HG02759 (cell line): ENCODE results near the gene MRGPRG.
"Not testable (repeated sequence)": the region's sequence is repeated elsewhere in the genome, so short reads cannot be mapped to it uniquely, and the experiment has no call there.

Experiments
- ATAC-seq: cut with Tn5 transposase; IDR thresholded peaks from one replicate; pipeline ENCODE4 v1.9.1; 2021; ENCODE audit warnings: mild to moderate bottlenecking, moderate library complexity; ENCODE audit not compliant: unreplicated experiment

Gene MRGPRG, protein sequence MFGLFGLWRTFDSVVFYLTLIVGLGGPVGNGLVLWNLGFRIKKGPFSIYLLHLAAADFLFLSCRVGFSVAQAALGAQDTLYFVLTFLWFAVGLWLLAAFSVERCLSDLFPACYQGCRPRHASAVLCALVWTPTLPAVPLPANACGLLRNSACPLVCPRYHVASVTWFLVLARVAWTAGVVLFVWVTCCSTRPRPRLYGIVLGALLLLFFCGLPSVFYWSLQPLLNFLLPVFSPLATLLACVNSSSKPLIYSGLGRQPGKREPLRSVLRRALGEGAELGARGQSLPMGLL

DNA sequence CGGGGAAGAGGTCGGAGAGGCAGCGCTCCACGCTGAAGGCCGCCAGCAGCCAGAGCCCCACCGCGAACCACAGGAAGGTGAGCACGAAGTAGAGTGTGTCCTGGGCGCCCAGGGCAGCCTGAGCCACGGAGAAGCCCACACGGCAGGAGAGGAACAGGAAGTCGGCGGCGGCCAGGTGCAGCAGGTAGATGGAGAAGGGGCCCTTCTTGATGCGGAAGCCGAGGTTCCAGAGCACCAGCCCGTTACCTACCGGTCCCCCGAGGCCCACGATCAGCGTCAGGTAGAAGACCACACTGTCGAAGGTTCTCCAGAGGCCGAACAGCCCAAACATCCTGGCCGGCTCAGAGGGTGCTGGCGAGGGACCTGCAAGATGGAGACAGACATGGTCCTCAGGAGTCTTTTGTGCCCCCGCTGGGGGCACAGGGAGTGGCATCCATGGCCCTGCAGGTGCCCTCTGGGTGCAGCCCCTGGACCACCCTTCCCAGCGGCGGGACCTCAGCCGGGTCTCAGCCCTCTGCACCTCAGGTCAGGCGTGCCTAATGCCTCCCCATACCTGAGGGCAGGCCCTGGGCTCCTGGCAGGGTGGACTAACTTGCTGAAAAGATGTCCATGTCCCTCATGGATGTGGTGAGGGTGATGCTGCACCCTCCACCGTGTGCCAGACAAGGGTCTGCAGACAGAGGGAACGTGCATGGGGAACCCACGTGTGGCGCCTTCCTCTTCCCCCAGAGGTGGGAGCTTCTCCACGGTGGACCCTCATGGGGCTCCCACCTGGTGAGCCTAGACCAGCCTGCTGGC is at the start of gene MRGPRG:
Gene MRGPRG (minus strand): TSS at position 331 of the 798 bp plus-strand sequence. CDS start 0 bp downstream, at position 331.
- ATAC-seq, result no peak

DNA sequence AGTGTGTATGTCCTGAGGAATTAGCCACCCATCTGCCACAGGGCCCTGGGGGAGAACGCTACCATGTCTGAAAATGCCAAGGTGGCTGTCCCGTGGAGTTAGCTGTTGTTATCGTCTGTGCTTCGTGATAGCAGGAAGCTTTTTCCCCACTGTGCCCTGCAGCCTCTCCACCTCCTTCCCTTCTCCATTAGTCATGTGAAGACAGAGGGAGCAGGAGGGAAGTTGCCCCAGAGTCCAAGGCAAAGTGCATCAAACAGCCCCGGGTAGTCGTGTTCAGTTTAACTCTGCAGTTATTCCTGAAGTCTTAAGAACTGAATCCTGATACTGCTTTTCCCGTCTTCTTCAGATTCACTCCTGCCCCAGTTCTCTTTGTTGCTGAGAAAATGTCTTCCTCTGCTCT is 43.9 kb upstream of the MRGPRG start:
- ATAC-seq, result not testable (repeated sequence)

DNA sequence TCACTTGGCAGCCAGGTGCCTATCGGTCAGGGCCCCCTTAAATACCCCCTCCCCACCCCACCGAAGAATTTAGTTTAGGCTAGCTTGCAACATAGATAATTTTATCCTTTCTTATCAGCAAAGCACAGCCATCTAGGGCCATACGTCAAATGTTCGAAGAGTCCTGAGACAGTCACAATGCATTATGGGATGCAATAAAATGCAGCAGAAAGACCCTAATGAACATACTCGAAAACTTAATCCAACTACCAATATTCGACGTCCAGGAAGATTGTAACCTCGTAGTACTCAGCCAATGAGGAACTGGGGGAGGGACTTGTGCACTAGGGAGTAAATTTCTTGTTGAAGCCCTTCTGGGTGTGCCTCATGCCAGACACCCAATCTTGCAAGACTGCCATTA is 43.2 kb upstream of the MRGPRG start:
- ATAC-seq, result not testable (repeated sequence)

DNA sequence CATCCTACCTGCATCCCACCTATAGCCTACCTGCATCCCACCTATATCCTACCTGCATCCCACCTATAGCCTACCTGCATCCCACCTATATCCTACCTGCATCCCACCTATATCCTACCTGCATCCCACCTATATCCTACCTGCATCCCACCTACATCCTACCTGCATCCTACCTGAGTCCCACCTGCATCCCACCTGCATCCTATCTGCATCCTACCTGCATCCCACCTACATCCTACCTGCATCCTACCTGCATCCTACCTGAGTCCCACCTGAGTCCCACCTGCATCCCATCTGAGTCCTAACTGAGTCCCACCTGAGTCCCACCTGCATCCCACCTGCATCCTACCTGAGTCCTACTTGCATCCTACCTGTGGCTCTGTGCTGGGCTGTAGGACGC is 38.9 kb upstream of the MRGPRG start:
- ATAC-seq, result not testable (repeated sequence)

DNA sequence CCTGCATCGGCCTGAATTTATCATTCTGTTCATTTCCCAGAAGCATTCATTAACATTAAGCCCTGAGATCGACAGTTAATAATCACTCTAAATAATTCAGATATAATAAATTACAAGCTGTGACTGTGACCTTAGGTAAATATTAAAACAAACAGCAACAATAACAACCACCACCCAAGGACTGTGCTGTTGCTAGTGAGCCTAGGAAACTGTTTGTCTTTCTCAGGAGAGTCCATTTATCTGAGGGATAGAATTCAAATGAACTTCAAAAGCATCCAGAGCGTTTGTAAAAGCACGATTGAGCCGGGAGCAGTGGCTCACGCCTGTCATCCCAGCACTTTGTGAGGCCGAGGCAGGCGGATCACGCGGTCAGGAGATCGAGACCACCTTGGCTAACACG is 36.6 kb upstream of the MRGPRG start:
- ATAC-seq, result not testable (repeated sequence)

DNA sequence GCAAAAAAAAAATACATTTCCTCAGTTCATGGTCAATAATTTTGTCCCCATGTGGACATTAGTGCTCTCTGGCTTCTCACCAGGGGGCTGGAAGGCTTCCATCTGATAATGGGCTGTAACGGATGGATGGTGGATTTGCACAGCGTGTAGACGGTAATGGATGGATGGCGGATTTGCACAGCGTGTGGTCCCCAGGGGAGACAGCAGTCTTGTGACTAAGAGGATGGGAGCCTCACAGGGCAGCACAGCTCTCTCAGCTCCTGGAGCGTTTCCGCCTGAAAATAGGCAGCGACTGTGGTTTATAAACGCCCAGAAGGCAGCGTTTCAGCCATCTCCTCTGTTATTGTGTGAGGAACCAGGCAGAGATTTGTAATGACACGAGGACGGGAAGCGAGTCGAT is 36.2 kb upstream of the MRGPRG start:
- ATAC-seq, result not testable (repeated sequence)

DNA sequence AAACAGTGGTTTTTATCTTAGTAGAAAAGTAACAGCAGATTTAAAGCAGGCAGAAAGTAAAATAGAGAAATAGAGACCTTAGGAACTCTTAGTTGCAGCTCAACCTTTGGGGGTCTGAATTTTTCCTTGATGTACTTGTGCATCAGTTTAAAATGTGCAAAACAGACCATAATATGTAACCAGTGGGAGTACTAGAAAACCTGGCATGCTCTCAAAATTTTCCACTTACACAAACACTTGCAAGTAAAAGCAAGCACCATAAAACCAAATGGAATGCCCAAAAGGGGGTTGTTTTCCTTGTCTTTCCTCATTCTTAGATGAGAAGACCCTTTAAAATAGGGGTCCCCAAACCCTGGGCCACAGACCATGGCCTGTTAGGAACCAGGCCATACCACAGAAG is 26.5 kb upstream of the MRGPRG start:
- ATAC-seq, result no peak

DNA sequence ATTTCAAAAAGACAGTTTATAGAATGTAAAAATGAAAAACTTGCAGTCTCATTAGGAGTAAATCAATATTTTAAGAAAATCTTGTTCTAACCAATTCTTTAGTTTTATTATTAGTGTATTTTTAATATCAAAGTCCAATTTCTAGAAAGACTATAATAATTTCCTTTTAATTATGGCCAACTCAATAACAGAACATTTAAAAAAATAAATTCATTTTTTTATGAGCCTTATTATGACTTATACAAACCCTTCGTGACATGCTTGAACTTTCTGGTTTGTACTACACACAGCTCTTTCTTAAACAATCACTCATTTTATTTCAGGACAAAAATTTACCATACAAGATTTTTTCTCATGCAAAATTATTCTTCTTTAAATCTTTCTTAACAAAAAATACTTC is 25.3 kb upstream of the MRGPRG start:
- ATAC-seq, result no peak

DNA sequence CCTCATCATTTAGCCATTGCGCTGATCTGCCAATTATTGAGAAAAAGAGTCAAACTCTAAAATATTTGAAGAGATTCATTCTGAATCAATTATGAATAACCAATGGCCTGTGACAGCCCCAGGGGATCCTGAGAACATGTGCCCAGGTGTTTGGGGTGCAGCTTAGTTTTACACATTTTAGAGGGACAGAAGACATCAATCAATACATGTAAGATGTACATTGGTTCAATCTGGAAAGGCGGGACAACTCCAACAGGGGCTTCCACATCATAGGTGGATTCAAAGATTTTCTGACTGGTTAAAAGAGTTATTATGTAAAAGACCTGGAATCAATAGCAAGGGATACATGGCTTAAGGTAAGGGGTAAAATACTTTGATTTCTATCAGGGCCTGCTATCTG is 18.5 kb upstream of the MRGPRG start:
- ATAC-seq, result no peak

DNA sequence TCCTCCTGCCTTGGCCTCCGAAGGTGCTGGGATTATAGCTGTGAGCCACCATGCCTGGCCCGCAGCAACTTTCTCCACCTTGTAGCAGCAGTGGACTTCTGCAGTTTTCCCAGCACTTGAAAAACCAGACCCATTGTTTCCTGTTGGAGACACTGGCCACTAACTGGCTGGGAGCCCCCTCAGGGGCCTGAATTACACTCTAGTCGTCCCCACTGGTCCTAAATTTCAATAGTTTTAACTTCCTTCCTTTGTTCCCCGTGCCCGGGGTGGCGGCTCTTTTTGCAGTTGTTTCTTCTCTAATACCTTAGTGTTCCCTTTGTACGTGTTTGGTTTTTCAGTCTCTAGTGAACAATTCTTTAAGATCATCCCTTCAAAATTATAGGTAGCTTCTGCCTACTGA is 16.2 kb upstream of the MRGPRG start:
- no peak for ATAC-seq

DNA sequence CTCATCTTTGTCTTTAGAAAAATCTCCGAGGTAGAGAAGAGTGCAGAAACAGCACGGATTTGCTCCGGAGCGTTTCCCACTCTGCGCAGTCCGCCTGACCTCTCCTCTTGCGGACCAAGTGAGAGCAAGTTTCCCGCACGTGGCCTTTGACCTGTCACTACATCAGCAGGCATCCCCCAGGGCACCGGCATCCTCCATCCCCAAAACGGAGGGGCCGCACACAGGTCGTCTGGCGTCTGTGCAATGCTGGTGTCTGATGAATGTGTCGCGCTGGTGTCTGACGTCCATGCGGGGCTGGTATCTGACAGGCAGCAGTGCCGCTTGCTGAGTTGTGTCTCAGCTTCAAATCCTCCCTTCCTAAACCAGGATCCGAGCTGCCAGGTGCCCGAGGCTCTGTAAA is 14.3 kb upstream of the MRGPRG start:
- no peak for ATAC-seq

DNA sequence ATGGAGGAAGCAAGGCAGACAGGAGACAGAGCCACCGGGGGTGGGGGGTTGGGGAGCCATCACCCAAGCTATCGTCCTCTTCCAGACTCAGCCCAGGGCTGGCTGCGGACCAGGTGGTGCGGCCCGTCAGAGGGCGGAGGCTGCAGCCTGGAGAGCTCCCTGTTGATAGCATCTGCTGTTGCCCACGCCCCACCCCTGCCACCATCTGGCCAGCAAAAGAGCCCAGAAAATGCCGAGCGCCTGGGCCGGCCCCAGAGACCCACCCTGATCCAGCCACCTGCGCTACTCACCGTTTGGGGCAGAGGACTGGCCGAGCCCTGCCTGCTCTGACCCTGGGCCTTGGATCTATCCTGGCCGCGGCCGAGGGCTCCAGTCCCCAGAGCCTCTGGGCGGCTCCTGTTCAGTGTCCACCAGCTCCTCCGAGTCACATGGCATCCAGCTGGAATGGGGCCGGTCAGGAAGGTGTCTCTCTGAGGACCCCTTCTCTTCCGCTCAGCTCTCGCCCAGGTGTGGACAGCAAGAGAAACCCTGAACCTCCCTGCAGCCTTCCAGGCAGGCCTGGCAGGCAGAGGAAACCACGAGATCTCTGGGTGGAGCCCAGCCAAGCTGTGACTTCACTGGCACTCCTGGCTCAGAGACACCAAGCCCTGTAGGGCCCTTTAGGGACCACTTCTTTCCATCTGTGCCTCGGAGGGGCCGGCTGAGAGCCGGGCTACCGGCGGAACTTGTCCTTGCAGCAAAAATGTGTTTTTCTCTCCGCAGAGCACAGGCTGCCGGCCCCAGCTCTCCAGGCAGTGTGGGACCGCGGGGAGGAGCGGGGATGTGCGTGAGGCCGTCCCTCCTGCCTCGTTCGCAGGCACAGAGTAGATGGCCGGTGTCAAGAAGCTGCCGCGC is 13.5 kb upstream of the MRGPRG start, which contains the start of gene MRGPRE:
Gene MRGPRE (minus strand): TSS at position 567 of the 894 bp plus-strand sequence. CDS start 3,618 bp downstream, outside the sequence.
- no peak for ATAC-seq

DNA sequence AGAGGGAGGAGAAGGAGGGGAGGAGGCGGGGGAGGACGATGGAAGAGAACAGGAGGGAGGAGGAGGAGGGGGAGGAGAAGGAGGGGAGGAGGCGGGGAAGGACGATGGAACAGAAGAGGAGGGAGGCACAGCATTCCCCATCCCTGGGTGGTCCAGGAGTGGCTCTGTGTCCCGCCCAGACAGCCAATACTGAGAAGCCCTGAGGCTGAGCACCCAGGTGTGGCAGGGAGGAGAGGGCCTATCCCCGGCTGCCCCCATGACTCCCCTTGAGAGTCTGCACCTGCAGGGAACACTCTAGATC is 12.9 kb upstream of the MRGPRG start:
- no peak for ATAC-seq

DNA sequence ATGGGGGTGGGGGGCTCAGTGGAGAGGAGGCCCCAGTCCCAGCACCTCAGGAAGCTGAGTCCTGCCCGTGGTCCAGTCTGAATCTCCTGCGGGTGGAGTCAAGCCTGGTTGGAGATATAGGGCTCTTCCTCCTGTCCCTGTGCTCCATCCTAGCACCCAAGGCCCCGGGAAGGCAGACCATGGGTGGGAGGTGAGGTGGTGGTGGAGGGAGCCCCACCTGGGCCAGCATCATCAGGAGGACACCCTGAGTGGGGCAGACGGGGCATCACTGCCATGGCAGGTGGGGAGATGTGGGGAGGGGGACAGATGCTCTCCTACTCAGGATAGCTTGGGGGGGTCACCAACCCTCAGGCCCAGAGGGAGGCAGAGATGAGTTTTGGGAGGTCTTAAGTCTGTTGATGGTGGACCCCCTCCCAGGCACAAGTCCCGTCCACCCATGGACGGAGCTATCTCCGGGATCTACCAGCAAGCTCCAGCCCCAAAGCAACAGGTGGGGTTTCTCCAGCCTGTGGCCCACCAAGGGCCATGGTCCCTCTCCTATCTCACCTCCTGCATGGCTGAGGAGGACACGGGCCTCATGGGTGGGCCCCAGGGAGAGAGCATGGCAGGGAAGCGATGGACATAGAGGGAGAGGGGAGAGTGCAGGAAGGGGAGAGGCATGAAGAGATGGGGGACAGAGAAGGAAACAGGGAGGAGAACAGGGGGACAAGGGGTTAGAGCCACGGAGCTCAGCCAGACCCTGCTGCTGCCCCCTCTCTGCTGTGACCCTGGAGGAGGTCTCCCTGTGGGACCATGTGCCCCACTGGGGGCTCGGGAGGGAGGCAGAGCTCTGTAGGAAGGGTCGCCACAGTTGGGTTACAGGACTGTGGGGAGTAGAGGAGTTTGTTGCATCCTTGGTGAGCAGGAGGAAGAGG is 12.3 kb upstream of the MRGPRG start:
- ATAC-seq, result no peak

DNA sequence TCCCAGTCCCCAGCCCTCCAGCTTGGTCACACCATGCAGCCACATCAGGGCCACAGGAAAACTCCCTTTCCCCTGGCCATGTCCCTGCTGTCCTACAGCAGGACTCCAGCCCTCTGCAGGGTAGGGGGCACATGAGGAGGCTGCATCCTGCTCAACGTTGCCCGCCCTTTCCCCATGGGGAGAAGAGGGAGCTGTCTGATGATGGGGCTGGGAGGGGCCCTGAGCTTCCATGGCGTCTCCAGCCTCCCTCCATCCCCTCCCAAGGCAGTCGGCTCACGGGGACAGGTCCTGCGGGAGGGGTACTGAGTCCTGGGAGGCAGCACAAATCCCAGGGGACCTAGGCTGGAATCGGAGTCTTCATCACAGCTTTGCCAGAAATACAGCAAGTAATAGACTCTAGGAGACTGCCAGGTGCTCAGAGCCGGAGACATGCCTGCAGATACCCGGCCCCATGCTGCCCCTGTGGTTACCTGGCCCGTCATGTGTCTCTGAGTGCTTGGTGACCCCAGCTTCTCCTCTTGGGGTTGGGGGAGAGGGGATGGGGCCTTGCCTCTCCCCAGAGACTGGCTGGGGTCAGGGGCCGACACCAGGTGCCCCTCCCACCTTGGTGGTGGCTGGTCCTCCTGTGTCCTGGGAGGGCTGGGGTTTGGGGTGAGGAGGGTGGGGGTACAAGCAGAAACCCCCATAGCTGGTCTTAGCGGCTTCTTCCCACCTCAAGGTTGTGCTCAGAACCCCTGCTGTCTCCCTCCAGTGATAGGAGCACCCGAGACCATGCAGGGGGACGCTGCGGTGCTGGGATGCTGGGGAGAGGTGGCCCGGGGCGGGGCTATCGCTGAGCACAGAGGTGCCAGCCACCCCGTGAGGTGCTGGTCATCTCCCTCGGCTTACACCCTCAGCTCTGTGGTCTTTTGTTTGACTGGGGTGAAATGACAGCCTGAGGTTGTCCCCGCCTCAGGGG is 11.3 kb upstream of the MRGPRG start:
- no peak for ATAC-seq

DNA sequence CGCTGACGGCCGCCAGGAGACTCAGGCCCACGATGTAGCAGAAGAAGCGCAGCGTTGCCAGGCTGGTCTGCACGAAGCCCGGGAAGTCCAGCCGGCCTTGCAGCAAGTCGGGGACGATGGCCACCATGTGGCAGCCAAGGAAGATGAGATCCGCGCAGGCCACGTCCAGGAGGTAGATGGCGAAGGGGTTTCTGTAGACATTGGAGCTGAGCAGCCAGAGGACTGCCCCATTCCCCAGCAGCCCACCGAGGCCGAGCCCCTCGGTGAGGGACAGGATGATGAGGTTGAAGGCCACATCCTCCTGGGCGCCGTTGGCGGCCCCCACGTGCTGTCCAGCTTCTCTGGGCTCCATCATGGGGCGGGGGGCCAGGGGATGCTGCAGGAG is 9.8 kb upstream of the MRGPRG start:
- no peak for ATAC-seq

DNA sequence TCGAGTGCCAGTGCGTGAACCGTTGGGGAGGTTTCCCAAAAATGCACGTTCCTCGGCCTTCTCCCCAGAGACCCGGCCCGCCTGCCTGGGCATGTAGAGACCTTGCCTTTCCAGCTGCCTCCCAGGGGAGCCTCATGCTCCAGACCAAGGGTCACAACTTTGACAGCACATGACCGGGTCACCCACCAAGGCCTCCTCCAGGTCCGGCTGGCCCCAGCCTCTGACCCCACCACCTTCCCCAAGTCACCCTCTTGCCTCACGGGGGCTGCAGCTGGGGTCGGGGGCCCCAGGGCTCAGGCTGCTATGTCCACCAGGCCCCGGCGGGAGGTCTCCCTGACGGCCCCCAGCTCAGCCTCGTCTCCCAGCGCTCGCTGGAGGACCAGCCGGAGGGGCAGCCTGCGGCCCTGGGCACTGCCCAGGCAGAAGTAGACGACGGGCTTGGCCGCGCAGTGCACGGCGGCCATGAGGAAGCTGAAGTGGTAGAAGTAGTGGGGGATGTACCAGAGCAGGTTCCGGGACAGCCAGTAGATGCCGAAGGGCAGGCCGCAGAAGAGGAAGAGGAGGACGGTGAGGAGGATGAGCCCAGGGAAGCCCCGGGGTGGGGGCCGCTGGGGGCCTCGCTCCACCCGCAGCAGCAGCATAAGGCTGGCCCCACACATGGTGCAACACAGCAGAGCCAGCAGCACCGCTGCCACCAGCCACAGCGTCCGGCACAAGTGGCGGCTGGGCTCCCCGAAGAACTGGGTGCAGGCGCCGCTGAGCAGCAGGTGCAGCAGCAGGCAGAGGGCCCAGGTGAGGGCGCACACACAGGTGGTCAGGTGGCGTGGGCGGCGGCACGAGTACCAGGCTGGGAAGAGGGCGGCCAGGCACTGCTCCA is 9.2 kb upstream of the MRGPRG start:
- ATAC-seq, result no peak

DNA sequence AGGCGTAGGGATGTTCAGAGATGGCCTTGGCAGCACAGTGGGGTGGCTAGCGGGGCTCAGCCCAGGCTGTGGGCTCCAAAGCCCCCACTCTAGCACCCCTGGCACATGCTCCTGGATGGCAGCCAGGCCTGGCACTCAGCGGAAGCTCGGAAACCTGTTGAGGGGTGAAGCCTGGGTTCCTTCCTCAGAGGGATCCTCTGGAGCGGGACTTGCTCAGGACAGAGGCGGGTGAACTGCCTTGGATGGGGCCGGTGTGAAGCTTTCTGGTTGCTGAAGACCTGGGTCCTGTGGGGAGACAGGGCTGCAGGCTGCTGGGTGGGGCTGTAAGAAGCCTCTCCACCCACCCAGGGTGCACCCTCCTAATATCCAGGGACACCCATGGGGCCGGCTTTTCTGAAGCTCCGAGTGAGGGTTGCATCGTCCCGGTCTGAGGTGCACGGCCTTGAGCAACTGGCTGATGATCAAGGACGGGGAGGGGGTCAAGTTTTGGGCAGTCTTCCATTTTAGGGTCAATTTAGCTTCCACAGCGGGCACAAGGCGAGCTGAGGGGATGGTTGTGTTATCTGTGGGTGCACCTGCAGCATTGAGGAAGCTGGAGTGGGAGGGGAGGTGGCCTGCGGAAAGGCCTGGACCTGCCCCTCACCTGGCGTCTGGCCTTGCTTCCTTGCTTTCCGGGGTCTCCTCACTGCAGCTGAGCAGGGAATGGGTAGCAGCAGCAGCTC is 8.4 kb upstream of the MRGPRG start:
- no peak for ATAC-seq
